Measurements from ENCODE around the gene CDHR5.
A peak's percentile ranks its signal among the peaks of the same experiment; 100 is the strongest.

Gene CDHR5

GRCh38 chr11:613369-613968 lies 11.3 kb downstream of the CDHR5 start:
- in situ Hi-C loops (cut with MboI; ENCODE audit: low sequenced_read_pairs, unreplicated experiment), result no loop called here
- TF ChIP-seq, protein P1, sequence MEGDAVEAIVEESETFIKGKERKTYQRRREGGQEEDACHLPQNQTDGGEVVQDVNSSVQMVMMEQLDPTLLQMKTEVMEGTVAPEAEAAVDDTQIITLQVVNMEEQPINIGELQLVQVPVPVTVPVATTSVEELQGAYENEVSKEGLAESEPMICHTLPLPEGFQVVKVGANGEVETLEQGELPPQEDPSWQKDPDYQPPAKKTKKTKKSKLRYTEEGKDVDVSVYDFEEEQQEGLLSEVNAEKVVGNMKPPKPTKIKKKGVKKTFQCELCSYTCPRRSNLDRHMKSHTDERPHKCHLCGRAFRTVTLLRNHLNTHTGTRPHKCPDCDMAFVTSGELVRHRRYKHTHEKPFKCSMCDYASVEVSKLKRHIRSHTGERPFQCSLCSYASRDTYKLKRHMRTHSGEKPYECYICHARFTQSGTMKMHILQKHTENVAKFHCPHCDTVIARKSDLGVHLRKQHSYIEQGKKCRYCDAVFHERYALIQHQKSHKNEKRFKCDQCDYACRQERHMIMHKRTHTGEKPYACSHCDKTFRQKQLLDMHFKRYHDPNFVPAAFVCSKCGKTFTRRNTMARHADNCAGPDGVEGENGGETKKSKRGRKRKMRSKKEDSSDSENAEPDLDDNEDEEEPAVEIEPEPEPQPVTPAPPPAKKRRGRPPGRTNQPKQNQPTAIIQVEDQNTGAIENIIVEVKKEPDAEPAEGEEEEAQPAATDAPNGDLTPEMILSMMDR (IDR thresholded peaks at IDR 0.05; ENCODE audit: borderline replicate concordance, control extremely low read depth, extremely low read depth, insufficient read depth, missing control alignments), result no peak
- peak; percentile 83 for DNase-seq (ENCODE audit: low spot score)

DNA sequence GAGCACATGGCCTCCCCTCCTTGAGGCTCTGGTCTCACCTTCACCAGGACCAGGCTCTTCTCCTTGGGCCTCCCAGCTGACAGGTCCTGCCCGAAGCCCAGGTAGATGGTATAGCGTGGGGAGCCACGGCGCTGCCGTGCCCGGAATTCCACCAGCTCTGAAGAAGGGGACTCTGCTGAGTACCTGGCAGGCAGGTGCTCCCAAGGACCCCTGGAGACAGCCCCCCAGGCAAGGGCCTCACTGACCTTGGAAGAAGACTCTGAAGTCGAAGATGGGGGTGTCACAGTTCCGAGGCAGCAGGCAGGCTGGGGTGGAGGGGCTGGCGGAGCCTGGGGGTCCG lies 11.8 kb downstream of the CDHR5 start:
- in situ Hi-C loops (cut with MboI; ENCODE audit: low sequenced_read_pairs, unreplicated experiment), result no loop called here
- DNase-seq (ENCODE audit: low spot score), result no peak
- TF ChIP-seq, protein P1 (IDR thresholded peaks at IDR 0.05; ENCODE audit: borderline replicate concordance, control extremely low read depth, extremely low read depth, insufficient read depth, missing control alignments), result no peak

DNA sequence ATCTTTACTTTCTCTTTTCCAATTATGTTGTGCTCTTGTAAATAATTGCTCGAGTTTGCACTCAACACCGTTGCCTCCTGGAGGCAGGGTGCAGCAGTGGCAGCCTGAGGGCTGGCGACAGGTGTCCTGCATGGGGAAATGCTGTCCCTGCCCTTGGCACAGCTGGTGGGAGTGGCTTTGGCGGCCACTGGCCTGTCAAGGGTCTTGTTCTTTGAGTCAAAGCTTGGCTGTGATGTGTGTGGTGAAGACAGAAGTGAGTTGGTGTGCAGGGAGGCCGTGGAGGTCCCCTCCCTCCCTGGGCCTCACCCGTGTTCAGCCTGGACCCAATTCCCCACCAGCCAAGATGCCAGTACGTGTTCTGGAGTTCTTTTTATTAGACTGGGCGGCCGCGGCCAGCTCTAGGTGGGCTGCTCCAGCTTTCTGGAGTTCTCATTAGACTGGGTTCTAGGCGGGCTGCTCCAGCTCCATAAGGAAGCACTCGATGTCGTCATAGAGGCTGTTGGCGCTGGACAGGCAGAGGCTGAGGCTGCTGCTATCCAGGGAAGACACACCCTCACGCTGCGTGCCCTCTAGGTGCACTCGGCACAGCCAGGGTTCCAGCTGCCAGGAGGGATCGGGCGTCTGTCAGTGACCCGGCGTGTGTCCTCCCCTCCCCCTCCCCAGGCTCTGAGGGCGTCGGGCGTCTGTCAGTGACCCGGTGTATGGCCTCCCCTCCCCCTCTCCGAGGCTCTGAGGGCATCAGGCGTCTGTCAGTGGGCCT lies 12.4 kb downstream of the CDHR5 start:
- in situ Hi-C loops (cut with MboI; ENCODE audit: low sequenced_read_pairs, unreplicated experiment), result no loop called here
- TF ChIP-seq, protein P1 (IDR thresholded peaks at IDR 0.05; ENCODE audit: borderline replicate concordance, control extremely low read depth, extremely low read depth, insufficient read depth, missing control alignments), result peak; percentile 17
- DNase-seq (ENCODE audit: low spot score), result no peak

DNA sequence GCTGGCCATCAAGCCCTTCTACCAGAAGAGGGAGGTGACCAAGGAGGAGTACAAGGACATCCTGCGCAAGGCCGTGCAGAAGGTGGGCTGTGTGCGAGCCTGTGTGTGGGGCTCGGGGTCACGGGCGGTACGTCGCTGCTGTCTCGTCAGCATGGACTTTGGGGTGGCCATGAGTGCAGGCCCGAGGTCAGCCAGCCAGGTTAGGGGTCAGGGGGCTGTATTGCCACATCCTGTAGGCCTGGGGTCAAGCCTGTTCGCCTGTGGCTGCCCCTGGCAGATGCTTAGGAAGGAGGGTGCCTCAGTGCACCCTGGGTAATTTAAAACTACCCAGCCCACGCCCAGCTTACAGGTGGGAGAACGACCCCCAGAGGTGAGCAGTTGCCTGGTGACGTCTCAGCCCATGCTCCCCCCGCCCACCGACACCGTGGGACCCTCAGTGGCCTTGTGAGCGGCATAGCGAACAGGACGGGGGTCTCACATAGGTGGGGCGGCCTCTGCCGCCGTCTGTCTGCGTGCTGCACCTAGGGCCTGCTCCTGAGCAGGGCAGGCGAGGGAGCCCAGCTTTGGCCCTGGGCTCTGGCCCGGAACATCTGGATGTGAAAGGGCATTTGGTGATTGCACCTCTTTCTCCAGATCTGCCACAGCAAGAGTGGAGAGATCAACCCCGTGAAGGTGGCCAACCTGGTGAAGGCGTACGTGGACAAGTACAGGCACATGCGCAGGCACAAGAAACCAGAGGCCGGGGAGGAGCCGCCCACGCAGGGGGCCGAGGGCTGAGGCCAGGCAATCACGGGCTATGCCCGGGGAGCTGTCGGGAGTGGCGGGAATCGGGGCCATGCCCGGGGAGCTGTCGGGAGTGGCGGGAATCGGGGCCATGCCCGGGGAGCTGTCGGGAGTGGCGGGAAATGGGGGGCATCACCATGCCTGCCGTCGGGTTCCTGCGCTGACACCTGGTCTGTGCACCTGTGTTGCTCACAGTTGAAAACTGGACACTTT lies 13.5 kb downstream of the CDHR5 start:
- no peak for DNase-seq (ENCODE audit: low spot score)
- in situ Hi-C loops (cut with MboI; ENCODE audit: low sequenced_read_pairs, unreplicated experiment), result no loop called here

GRCh38 chr11:610146-610801 lies 14.5 kb downstream of the CDHR5 start:
- in situ Hi-C loops (cut with MboI; ENCODE audit: low sequenced_read_pairs, unreplicated experiment), result no loop called here
- no peak for DNase-seq (ENCODE audit: low spot score)
- TF ChIP-seq, protein P1 (IDR thresholded peaks at IDR 0.05; ENCODE audit: borderline replicate concordance, control extremely low read depth, extremely low read depth, insufficient read depth, missing control alignments), result no peak

More for the DNA sequence above, 13.5 kb downstream of the CDHR5 start:
- TF ChIP-seq, protein P1 (IDR thresholded peaks at IDR 0.05; ENCODE audit: borderline replicate concordance, control extremely low read depth, extremely low read depth, insufficient read depth, missing control alignments), result no peak

DNA sequence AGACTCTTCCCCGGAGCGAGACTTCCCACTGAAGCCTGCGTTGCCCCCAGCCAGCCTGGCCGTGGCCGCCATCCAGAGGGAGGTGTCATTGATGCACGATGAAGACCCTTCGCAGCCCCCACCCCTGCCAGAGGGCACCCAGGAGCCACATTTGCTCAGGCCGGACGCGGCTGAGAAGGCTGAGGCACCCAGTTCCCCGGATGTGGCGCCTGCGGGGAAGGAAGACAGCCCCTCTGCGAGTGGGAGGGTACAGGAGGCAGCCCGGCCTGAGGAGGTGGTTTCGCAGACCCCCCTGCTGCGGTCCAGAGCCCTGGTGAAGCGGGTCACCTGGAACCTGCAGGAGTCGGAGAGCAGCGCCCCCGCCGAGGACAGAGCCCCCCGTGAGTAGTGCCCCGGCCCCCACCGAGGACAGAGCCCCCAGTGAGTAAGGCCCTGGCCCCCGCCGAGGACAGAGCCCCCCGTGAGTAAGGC lies 15.4 kb downstream of the CDHR5 start:
- TF ChIP-seq, protein P1 (IDR thresholded peaks at IDR 0.05; ENCODE audit: borderline replicate concordance, control extremely low read depth, extremely low read depth, insufficient read depth, missing control alignments), result no peak
- DNase-seq (ENCODE audit: low spot score), result no peak
- in situ Hi-C loops (cut with MboI; ENCODE audit: low sequenced_read_pairs, unreplicated experiment), result no loop called here
